Measurements from ENCODE around the gene RFX2. TPM values are rescaled to one million over a fixed set of nuclear protein-coding genes. Genes with fewer than 3 reads are reported as not detected.

RFX2 gene
- total RNA-seq, 1 experiment from 2014 or later = 3.7 TPM

GRCh38 chr19:6070720-6071485 lies 39.4 kb downstream of the RFX2 start:
- no peak overlapping the region for H3K14ac ChIP-seq (ENCODE audit: insufficient read depth, low read length)
- no peaks in the 10 kb centered on the region for H3K79me1 ChIP-seq (ENCODE audit: insufficient read depth, low read depth, low read length, poor library complexity, severe bottlenecking)
- no peak overlapping the region for H3K56ac ChIP-seq (ENCODE audit: insufficient read length, low read depth, low read length)
- H3K4me3 Mint-ChIP-seq = no peak overlapping the region
- H4K20me1 ChIP-seq (ENCODE audit: control insufficient read depth, insufficient read depth, insufficient read length) = no peaks in the 10 kb centered on the region
- H3K79me2 ChIP-seq (ENCODE audit: insufficient read depth, low read length) = no peaks in the 10 kb centered on the region
- no peak overlapping the region for H2BK5ac ChIP-seq (ENCODE audit: insufficient read length, low read length)
- no peaks in the 10 kb centered on the region; a peak in 1 of 7 replicates for H3K36me3 Mint-ChIP-seq (ENCODE audit: insufficient read depth in 1 of 3, low read depth in 3 of 3)
- no peak overlapping the region for H2AK5ac ChIP-seq (ENCODE audit: insufficient read length, low read length)
- no peaks in the 10 kb centered on the region for H3K27me3 ChIP-seq (ENCODE audit: insufficient read depth, low read length)
- H3K27ac ChIP-seq (ENCODE audit: insufficient read length, low read depth, low read length) = no peak overlapping the region
- H2BK12ac ChIP-seq (ENCODE audit: insufficient read length, low read depth, low read length) = no peak overlapping the region
- no peak overlapping the region for H3K9ac ChIP-seq (ENCODE audit: extremely low read depth, insufficient read length, low read length)
- peaks cover 31% of the 10 kb centered on the region for H3K27me3 Mint-ChIP-seq (ENCODE audit: low read depth)
- no peaks in the 10 kb centered on the region for H3K9me3 ChIP-seq (ENCODE audit: control insufficient read depth, low read depth, low read length)
- no peak overlapping the region for H2BK120ac ChIP-seq (ENCODE audit: low read depth, low read length, poor library complexity, severe bottlenecking)
- H3K4me1 ChIP-seq (ENCODE audit: insufficient read depth, low read length) = peaks cover 4% of the 10 kb centered on the region
- no peak overlapping the region for H3K23ac ChIP-seq (ENCODE audit: insufficient read length, low read depth, low read length)
- no peak overlapping the region for H2BK20ac ChIP-seq (ENCODE audit: low read depth, low read length, poor library complexity, severe bottlenecking)
- H3K27ac Mint-ChIP-seq = no peak overlapping the region
- no peak overlapping the region for H2BK15ac ChIP-seq (ENCODE audit: low read depth, low read length)
- no peaks in the 10 kb centered on the region for H3K23me2 ChIP-seq (ENCODE audit: insufficient read length, low read depth, low read length, poor library complexity, severe bottlenecking)
- no peak overlapping the region for H3T11ph ChIP-seq (ENCODE audit: low read length)
- DNase-seq = no peak
- no CpG with 5 or more reads among the region's 11 CpGs for WGBS (ENCODE audit: extremely low coverage, insufficient read length, low lambda C conversion rate)
- no peak overlapping the region for H4K5ac ChIP-seq (ENCODE audit: insufficient read length, low read depth, low read length)
- no peak overlapping the region for H2AFZ ChIP-seq (ENCODE audit: low read length)
- no peak overlapping the region for H3K4ac ChIP-seq (ENCODE audit: low read depth, low read length)
- peaks cover 4 to 6% of the 10 kb centered on the region in 2 experiments for H3K9me3 Mint-ChIP-seq
- no peak overlapping the region for H4K91ac ChIP-seq (ENCODE audit: insufficient read length, low read depth, low read length)
- TF ChIP-seq CTCF (conservative IDR thresholded peaks at IDR 0.05) = no peak
- H4K8ac ChIP-seq (replicated peaks; ENCODE audit: insufficient read length, low read depth, low read length) = no peak overlapping the region
- H3K4me1 Mint-ChIP-seq = peaks cover 9 to 12% of the 10 kb centered on the region in 2 experiments
- no peak overlapping the region for H3K4me2 ChIP-seq (ENCODE audit: insufficient read depth, insufficient read length, low read length)
- no peak overlapping the region for H3K18ac ChIP-seq (ENCODE audit: insufficient read length, low read depth, low read length)
